KMS-11 (cell line): Measurements from ENCODE around the gene CLDN7.

Experiments used
- H2AFZ ChIP-seq: fragments of 200-600 bp; sonication (generic); 2 replicates; pipeline ENCODE4 v1.6.1; 2016; ENCODE audit warnings: antibody characterized with exemption, mixed run types, low read depth
- H3K27ac ChIP-seq: fragments of 200-600 bp; sonication (generic); 2 replicates; pipeline ENCODE4 v1.6.1; 2016; ENCODE audit warnings: mild to moderate bottlenecking, mixed run types
- H3K27me3 ChIP-seq: fragments of 200-600 bp; sonication (generic); 2 replicates; pipeline ENCODE4 v1.6.1; 2017; ENCODE audit warnings: mild to moderate bottlenecking, low read depth, mixed run types, moderate library complexity; ENCODE audit not compliant: insufficient read depth
- H3K36me3 ChIP-seq: fragments of 200-600 bp; sonication (generic); 2 replicates; pipeline ENCODE4 v1.6.1; 2017; ENCODE audit warnings: mild to moderate bottlenecking, mixed run types; ENCODE audit not compliant: insufficient read depth
- H3K4me1 ChIP-seq: fragments of 200-600 bp; sonication (generic); 2 replicates; pipeline ENCODE4 v1.6.1; 2016; ENCODE audit warnings: mild to moderate bottlenecking, low read depth, mixed run types; ENCODE audit not compliant: poor library complexity, severe bottlenecking
- H3K4me2 ChIP-seq: fragments of 200-600 bp; sonication (generic); 2 replicates; pipeline ENCODE4 v1.7.0; 2016; ENCODE audit warnings: mild to moderate bottlenecking, mixed run types
- H3K4me3 ChIP-seq: fragments of 200-600 bp; sonication (generic); IDR thresholded peaks from 2 replicates; pipeline ENCODE4 v1.6.1; 2017; ENCODE audit warnings: low read depth, low read length, mixed read lengths; ENCODE audit not compliant: insufficient read depth
- H3K79me2 ChIP-seq: fragments of 200-600 bp; sonication (generic); 2 replicates; pipeline ENCODE4 v1.6.1; 2016; ENCODE audit warnings: low read depth, mixed run types; ENCODE audit not compliant: insufficient read depth
- H3K9ac ChIP-seq: fragments of 200-600 bp; sonication (generic); 2 replicates; pipeline ENCODE4 v1.6.1; 2016; ENCODE audit warnings: mild to moderate bottlenecking, mixed run types
- H4K20me1 ChIP-seq: fragments of 200-600 bp; sonication (generic); 2 replicates; pipeline ENCODE4 v1.6.1; 2016; ENCODE audit warnings: mild to moderate bottlenecking, mixed run types; ENCODE audit not compliant: insufficient read depth
- TF ChIP-seq, protein P1 (sequence below): fragments of 200-600 bp; sonication (generic); conservative IDR thresholded peaks from 2 replicates; pipeline ENCODE4 v1.6.1; 2017; ENCODE audit warnings: low read depth, mild to moderate bottlenecking, antibody characterized with exemption, low read length, moderate library complexity, mixed read lengths

CLDN7 gene

DNA sequence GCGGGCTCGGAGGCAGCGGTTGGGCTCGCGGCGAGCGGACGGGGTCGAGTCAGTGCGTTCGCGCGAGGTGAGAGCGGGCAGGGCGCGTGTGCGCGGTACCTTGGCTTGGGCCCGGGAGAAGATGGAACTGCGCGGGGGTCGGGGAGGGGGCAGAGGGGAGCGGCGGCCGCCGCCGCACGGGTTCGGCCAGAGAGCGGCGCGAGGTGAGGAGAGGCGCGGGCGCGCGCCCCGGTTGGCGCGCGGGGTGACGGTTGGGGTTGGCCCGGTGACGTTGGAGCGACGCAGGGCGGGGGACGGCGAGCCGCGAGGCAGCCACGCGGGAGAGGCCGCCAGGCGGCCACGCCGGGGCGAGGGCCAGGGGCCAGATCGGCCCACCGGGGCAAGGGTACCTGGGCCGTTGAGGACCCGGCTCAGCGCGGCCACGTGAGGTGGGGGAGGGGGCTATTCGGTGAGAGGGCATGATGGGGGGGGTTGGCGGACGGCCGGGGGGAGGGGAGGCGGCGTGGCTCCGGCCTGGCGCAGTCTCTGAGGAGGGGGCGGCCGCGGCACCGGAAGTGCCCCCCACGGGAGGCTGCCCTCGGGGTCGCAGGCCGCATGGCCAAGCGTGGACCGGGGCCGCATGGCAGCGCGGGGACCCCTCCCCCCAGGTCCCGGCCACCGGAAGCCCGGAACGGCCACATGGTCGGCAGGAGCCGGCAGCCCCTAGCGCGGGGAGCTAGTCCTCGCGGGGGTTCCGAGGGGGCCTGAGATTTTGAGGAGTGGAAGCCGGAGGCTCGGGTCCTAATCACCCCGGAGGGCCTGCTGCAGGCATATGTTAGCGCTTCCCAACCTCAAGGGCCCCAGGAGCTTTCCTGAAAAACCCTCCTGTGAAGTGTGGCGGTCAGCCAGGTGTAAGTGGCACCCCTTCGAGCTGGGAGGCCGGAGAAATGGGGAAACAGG is 45.7 kb upstream of the CLDN7 start:
- H3K79me2 ChIP-seq, result peaks cover 16% of the 10 kb centered on the region; the same call in 1 of the 2 replicates
- no peak overlapping the region for H3K4me2 ChIP-seq

DNA sequence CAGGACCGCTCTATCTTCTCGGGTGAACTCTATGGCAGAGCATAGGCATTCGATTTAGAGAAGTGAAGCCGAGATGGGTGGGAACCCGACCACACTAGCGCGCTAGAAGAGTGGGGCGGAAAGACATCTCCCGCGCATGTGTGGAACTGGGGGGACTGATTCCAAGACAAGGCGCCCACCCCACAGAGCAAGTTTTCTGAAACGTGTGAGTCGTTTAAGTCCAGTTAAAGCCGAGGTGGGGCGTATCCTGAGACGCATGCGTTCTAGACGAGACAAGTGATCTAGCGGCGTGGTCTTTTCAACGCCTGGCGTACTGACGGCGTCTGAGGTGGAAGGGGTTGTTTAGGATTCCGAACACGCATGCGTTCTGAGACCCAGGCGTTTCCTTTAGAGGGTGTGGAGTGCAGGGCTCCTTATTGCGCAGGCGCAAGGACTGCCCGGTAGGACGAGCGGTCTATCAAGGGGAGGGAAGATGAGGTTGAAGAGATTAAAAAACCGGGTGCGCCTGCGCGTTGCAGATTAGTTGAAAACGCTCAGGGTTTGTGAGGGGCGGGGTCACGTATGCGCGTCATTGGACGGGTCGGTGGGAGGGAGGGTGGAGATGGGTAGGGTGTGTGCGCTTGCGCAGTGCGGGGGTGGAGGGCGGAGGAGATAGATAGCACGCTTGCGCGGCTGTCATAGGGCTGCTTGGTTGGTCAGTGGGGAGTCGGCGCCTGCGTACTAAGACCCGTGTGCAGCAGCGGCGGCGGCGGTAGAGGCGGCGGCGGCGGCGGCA is 44.8 kb upstream of the CLDN7 start, which contains the start of gene EIF5A:
Gene EIF5A (plus strand): TSS at position 718 of the 775 bp plus-strand sequence. CDS start 2,008 bp downstream, outside the sequence.
- no peaks in the 10 kb centered on the region for H4K20me1 ChIP-seq
- no peaks in the 10 kb centered on the region for H3K36me3 ChIP-seq
- no peak within 1 kb of the TSS; the same call in 1 of the 2 replicates for H2AFZ ChIP-seq
- TF ChIP-seq, protein P1, sequence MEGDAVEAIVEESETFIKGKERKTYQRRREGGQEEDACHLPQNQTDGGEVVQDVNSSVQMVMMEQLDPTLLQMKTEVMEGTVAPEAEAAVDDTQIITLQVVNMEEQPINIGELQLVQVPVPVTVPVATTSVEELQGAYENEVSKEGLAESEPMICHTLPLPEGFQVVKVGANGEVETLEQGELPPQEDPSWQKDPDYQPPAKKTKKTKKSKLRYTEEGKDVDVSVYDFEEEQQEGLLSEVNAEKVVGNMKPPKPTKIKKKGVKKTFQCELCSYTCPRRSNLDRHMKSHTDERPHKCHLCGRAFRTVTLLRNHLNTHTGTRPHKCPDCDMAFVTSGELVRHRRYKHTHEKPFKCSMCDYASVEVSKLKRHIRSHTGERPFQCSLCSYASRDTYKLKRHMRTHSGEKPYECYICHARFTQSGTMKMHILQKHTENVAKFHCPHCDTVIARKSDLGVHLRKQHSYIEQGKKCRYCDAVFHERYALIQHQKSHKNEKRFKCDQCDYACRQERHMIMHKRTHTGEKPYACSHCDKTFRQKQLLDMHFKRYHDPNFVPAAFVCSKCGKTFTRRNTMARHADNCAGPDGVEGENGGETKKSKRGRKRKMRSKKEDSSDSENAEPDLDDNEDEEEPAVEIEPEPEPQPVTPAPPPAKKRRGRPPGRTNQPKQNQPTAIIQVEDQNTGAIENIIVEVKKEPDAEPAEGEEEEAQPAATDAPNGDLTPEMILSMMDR, result no peak
- H3K4me2 ChIP-seq, result no peak within 1 kb of the TSS
- peak within 1 kb of the TSS; percentile 96 for H3K27ac ChIP-seq
- peaks cover 11% of the 10 kb centered on the region for H3K4me1 ChIP-seq
- no peaks in the 10 kb centered on the region for H3K27me3 ChIP-seq
- H3K79me2 ChIP-seq, result peaks cover 16% of the 10 kb centered on the region; the same call in 1 of the 2 replicates
- no peak within 1 kb of the TSS for H3K4me3 ChIP-seq
- H3K9ac ChIP-seq, result peak within 1 kb of the TSS; percentile 92

More for the DNA sequence above, 45.7 kb upstream of the CLDN7 start:
- H2AFZ ChIP-seq, result no peak overlapping the region
- H3K4me3 ChIP-seq, result no peak overlapping the region
- H3K27me3 ChIP-seq, result no peaks in the 10 kb centered on the region
- peaks cover 11% of the 10 kb centered on the region for H3K4me1 ChIP-seq
- peak overlapping the region; percentile 92 for H3K9ac ChIP-seq
- H3K27ac ChIP-seq, result peak overlapping the region; percentile 96
- no peaks in the 10 kb centered on the region for H4K20me1 ChIP-seq
- TF ChIP-seq, protein P1, result no peak
- H3K36me3 ChIP-seq, result no peaks in the 10 kb centered on the region

DNA sequence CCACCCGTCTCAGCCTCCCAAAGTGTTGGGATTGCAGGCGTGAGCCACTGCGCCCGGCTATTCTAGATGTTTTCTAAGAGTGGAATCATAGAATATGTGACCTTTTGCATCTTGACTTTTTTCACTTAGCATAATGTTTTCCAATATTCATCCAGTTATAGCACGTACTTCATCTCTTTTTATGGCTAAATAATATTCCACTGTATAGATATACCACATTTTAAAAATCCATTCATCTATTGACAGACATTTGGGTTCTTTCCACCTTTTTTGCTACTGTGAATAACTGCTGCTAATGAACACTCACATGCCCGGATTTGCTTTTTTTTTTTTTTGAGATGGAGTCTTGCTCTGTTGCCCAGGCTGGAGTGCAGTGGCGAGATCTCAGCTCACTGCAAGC is 41.9 kb upstream of the CLDN7 start:
- Histone ChIP-seq H3K36me3 (no peaks in the 10 kb centered on the region), H3K79me2 (peaks cover under 1% of the 10 kb centered on the region; the same call in 1 of the 2 replicates), H4K20me1 (no peaks in the 10 kb centered on the region), H3K9ac (no peak overlapping the region), H2AFZ (no peak overlapping the region), H3K4me3 (no peak overlapping the region), H3K4me1 (peaks cover under 1% of the 10 kb centered on the region), H3K4me2 (no peak overlapping the region), H3K27ac (no peak overlapping the region), H3K27me3 (no peaks in the 10 kb centered on the region)
- TF ChIP-seq, protein P1, result no peak

DNA sequence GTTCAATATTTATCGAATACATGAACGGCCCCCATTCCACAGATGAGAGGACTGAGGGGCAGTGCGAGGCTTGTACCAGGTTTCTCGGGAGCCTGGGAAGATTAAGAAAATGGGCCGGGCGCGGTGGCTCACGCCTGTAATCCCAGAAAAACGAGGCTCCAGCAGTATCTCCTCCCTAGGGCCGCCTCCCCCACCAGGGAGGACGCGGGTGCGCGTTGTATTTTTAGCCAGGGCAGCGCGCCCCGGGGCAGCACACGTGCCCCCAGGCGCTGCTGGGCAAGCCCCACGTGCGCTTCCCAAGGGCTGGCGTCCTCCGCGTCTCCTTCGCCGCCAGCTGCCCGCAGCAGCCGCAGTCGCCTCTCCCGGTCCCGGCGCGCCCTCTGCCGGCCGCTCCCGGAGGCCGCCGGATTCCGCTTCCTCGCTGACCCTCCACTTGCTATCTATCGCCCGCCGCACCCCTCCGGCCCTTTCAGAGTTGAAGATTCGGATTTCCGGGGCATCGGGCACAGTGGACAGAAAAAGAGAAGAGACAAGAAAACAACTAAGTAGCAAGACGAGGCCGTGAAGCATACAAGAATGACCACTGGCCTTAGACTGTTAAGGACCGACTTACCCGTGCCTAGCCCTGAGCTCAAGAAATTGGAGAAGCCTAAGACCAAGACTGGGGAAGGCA is 34.0 kb upstream of the CLDN7 start:
- Histone ChIP-seq H3K27ac (no peak overlapping the region), H3K79me2 (no peaks in the 10 kb centered on the region)

More for the DNA sequence above, 34.0 kb upstream of the CLDN7 start:
- Histone ChIP-seq H3K36me3 (no peaks in the 10 kb centered on the region), H2AFZ (peak overlapping the region; percentile 34; the same call in 1 of the 2 replicates), H3K4me1 (no peaks in the 10 kb centered on the region), H3K9ac (no peak overlapping the region), H3K4me3 (no peak overlapping the region), H3K27me3 (no peaks in the 10 kb centered on the region), H3K4me2 (peak overlapping the region; percentile 41; the same call in 1 of the 2 replicates), H4K20me1 (no peaks in the 10 kb centered on the region)
- TF ChIP-seq, protein P1, result peak; percentile 45
